Esophagus muscularis mucosa (tissue), 4 donors: ENCODE measurements around the gene POLA2. TPM values are rescaled to one million over a fixed set of nuclear protein-coding genes. Genes with fewer than 3 reads are reported as not detected.
A peak's percentile ranks its signal among the peaks of the same experiment; 100 is the strongest.

Experiments
- DNase-seq: peaks from one replicate; pipeline ENCODE4 v3.0.0-alpha.2; 2017; ENCODE audit errors: extremely low spot score
- H3K27ac ChIP-seq, 4 donors: fragments of 200-600 bp; sonication (generic); replicated peaks in 1 of 4; 1 replicate in 3 of 4; 2 replicates in 1 of 4; pipeline ENCODE4 v1.5.1; 2016 to 2019; ENCODE audit warnings: mild to moderate bottlenecking in 1 of 4
- H3K27me3 ChIP-seq, 4 donors: fragments of 200-600 bp; sonication (generic); one replicate each; pipeline versions ENCODE4 v1.5.1 to v1.6.0; 2016 to 2019
- H3K36me3 ChIP-seq, 4 donors: fragments of 200-600 bp; sonication (generic); one replicate each; pipeline ENCODE4 v1.5.1; 2016 to 2019
- H3K4me1 ChIP-seq, 4 donors: fragments of 200-600 bp; sonication (generic); one replicate each; pipeline ENCODE4 v1.5.1; 2016 to 2019
- H3K4me3 ChIP-seq, 4 donors: fragments of 200-600 bp; sonication (generic); 1 replicate in 2 of 4; 2 replicates in 2 of 4; pipeline ENCODE4 v1.5.1; 2016 to 2019; ENCODE audit warnings: mild to moderate bottlenecking in 4 of 4, moderate library complexity in 1 of 4
- H3K9me3 ChIP-seq, 4 donors: fragments of 200-600 bp; sonication (generic); 1 replicate in 3 of 4; 2 replicates in 1 of 4; pipeline ENCODE4 v1.5.1; 2016 to 2019
- EP300 ChIP-seq: sonication (generic); formaldehyde crosslinking; IDR thresholded peaks from one replicate; pipeline ENCODE4 v1.6.1; 2017; ENCODE audit warnings: antibody characterized with exemption
- POLR2A ChIP-seq: fragments of 450-650 bp; IDR thresholded peaks from one replicate; pipeline ENCODE4 v1.6.1; 2017; ENCODE audit warnings: antibody characterized with exemption, moderate library complexity, mild to moderate bottlenecking, low read depth
- POLR2AphosphoS5 ChIP-seq, 2 donors: sonication (generic); formaldehyde crosslinking; IDR thresholded peaks; one replicate each; pipeline ENCODE4 v1.6.1; 2017; ENCODE audit warnings: antibody characterized with exemption in 2 of 2
- WGBS: methylation state at CpG from one replicate; pipeline ENCODE4 v1.1.5; 2018; 5-methylcytosine and 5-hydroxymethylcytosine counted together
- intact Hi-C: fragments of 100-400 bp; cut with DNase I; formaldehyde crosslinking; loops from one replicate; pipeline ENCODE4 v1.15.1; 2023
- total RNA-seq, 4 donors: library from RNA; depleted of rRNA; stranded (reverse); fragments of >200 nt; gene quantifications; one replicate each; pipeline versions ENCODE4 v1.1.0 to v1.2.1, GENCODE V29; 2016
- TF ChIP-seq, protein P1 (sequence below), 3 experiments: fragments of 200-600 bp in 2 of 3; fragments of 450-650 bp in 1 of 3; sonication (generic) in 2 of 3; IDR thresholded peaks; one replicate each; pipeline ENCODE4 v1.5.1; 2017 to 2019; ENCODE audit warnings: antibody characterized with exemption in 3 of 3, mild to moderate bottlenecking in 2 of 3, moderate library complexity in 1 of 3

Gene POLA2
- total RNA-seq, 4 donors from 2014 or later, result 14.7 to 26.6 (median 17.3) TPM

DNA sequence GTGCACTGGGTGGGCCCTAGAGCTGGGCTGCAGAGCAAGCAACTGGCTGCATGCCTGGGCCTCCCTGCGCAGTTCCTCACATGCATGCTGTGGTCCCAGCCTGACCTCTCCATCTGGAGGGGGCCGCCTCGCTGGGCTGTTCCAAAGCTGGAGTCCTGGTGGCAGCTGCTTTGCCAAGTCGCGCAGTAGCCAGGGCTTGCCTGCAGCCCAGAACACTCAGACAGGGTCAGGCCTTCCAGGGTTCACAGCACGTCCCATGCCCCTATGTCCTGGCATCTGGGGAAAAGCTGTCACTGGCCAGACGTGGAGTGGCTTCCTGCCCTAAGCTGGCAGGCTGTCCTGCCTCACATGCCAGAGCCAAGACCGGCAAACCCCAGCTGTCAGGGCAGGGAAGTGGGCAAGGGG lies 36.4 kb downstream of the POLA2 start:
- Histone ChIP-seq H3K36me3 (peaks cover 0 to 28% (median 12%) of the 10 kb centered on the region in 4 donors), H3K27me3 (no peaks in the 10 kb centered on the region), H3K4me3 (peak overlapping the region; percentile 10 to 22 (median 16)), H3K9me3 (no peaks in the 10 kb centered on the region), H3K4me1 (peaks cover 73 to 94% (median 88%) of the 10 kb centered on the region in 4 donors), H3K27ac (peak overlapping the region; percentile 92 to 97 (median 94))
- intact Hi-C loops, result no loop called here
- no CpG with 5 or more reads among the region's 8 CpGs for WGBS
- no peak for DNase-seq
- TF ChIP-seq, protein P1, sequence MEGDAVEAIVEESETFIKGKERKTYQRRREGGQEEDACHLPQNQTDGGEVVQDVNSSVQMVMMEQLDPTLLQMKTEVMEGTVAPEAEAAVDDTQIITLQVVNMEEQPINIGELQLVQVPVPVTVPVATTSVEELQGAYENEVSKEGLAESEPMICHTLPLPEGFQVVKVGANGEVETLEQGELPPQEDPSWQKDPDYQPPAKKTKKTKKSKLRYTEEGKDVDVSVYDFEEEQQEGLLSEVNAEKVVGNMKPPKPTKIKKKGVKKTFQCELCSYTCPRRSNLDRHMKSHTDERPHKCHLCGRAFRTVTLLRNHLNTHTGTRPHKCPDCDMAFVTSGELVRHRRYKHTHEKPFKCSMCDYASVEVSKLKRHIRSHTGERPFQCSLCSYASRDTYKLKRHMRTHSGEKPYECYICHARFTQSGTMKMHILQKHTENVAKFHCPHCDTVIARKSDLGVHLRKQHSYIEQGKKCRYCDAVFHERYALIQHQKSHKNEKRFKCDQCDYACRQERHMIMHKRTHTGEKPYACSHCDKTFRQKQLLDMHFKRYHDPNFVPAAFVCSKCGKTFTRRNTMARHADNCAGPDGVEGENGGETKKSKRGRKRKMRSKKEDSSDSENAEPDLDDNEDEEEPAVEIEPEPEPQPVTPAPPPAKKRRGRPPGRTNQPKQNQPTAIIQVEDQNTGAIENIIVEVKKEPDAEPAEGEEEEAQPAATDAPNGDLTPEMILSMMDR (IDR thresholded peaks at IDR 0.05), result no peak
- no peak for TF ChIP-seq POLR2A
- TF ChIP-seq EP300, result peak; percentile 15
- TF ChIP-seq POLR2AphosphoS5 (IDR thresholded peaks at IDR 0.05), result peak; percentile 67 to 83

DNA sequence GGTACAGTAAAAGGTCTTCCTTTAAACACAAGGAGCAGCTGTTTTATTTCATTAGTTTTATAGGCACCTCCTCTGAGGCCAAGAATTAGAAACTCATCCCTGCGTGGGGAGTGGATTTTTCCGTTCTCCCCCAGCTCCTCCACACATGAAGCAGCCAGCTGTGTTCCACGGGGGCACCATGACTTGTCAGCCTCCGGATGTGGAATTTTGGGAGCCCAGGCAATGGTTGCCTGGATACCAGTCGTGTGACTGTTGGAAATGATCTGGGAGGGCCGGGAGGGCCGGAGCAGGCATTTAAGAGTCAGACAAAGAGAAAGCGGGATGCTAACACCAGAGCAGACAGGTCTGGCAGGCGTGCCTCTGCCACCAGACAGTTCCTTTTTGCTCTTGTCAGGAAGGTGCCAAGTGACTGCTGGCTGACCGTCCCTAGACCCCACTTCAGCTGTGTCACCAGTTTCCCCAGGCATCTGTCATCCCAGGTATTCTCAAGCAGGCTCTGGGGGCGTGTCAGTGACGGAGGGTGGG lies 37.0 kb downstream of the POLA2 start:
- Histone ChIP-seq H3K27me3 (no peaks in the 10 kb centered on the region), H3K36me3 (peaks cover 0 to 30% (median 12%) of the 10 kb centered on the region in 4 donors), H3K27ac (peak overlapping the region; percentile 92 to 97 (median 94)), H3K4me3 (peak overlapping the region; percentile 10 to 22 (median 16)), H3K9me3 (no peaks in the 10 kb centered on the region), H3K4me1 (peaks cover 67 to 89% (median 82%) of the 10 kb centered on the region in 4 donors)
- intact Hi-C loops, result no loop called here
- 37% methylated on average over 12 of the region's 12 CpGs for WGBS
- no peak for DNase-seq
- TF ChIP-seq POLR2AphosphoS5 (IDR thresholded peaks at IDR 0.05), result peak in 1 of 2 donors; percentile 71
- TF ChIP-seq, protein P1 (IDR thresholded peaks at IDR 0.05), result no peak

DNA sequence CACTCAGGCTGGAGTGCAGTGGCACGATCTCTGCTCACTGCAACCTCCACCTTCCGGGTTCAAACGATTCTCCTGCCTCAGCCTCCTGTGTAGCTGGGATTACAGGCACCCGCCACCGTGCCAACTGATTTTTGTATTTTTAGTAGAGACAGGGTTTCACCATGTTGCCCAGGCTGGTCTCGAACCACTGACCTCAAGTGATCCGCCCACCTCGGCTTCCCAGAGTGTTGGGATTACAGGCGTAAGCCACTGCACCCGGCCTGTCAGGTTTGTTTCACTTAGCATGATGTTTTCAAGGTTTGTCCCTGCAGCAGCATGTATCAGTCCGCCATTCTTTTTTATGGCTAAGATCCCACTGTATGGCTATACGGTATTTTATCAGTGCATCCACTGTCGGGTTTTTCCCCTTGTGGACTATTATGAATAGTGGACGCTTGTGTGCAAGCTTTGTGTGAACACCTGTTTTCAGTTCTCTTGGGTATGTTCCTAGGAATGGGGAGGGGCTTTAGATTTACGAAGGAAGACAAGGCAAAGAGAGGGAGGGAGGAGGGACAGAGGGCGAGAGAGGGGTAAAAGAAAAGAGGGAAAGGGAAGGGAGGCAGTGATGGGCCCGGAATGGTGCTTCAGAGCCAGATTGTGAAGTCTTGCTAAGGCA lies 39.0 kb downstream of the POLA2 start:
- intact Hi-C loops, result no loop called here
- Histone ChIP-seq H3K4me1 (peaks cover 49 to 82% (median 73%) of the 10 kb centered on the region in 4 donors), H3K36me3 (peaks cover 0 to 15% (median 6%) of the 10 kb centered on the region in 4 donors), H3K4me3 (no peak overlapping the region), H3K27ac (peak overlapping the region; percentile 16 to 48 (median 32)), H3K27me3 (no peaks in the 10 kb centered on the region), H3K9me3 (no peaks in the 10 kb centered on the region)
- TF ChIP-seq, protein P1 (IDR thresholded peaks at IDR 0.05), result no peak
- no peak for TF ChIP-seq EP300
- TF ChIP-seq POLR2AphosphoS5 (IDR thresholded peaks at IDR 0.05), result no peak
- no peak for TF ChIP-seq POLR2A
- WGBS, result 83% methylated on average over 15 of the region's 17 CpGs
- DNase-seq, result no peak

DNA sequence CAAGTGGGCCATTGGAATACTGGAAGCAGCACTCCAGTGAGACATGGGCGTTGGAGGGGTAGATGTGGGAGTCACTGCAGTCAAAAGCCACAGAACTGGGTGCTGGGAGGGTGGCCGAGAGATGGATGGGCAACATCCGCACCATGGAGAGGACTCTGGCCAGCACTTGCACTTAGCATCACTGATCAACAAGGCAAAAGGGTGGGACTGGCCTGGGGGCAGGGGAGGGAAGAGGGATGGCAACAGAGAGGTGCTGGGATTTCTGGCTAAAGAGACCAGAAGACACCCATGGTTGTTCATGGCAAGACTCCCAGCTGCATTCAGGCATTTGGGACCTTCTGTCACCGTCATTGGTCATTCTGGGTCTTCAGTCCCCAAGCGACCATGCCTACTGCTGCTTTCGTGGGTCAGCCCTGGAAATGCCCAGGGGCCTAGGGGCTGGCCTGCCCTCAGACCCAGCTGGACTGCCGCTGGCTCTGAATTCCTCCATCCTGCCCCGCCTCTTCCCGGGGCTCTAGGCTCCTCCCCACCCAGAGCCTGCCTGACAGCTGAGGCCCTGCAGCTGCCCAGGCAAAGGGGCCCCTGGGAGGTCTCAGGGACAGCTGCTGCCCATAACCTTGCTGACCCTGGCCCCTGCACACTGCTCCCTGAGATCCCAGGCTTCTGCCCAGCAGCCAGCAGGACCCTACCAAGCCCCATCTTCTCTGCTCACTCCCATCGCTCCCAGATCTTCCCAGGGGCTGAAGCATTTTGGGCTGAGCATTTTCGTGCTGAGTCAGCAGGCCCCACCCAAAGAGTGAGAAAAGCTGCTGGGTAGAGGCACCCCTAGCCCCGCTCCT lies 39.9 kb downstream of the POLA2 start:
- Histone ChIP-seq H3K27me3 (no peaks in the 10 kb centered on the region), H3K4me3 (no peak overlapping the region), H3K27ac (peak overlapping the region; percentile 16 to 48 (median 37)), H3K4me1 (peaks cover 44 to 82% (median 72%) of the 10 kb centered on the region in 4 donors), H3K9me3 (no peaks in the 10 kb centered on the region), H3K36me3 (peaks cover 0 to 13% (median 3%) of the 10 kb centered on the region in 4 donors)
- 48% methylated on average over 11 of the region's 12 CpGs for WGBS
- intact Hi-C loops, result no loop called here
- DNase-seq, result no peak
- TF ChIP-seq, protein P1 (IDR thresholded peaks at IDR 0.05), result no peak
- TF ChIP-seq POLR2AphosphoS5 (IDR thresholded peaks at IDR 0.05), result peak; percentile 50 to 56
